ENCODE data around the gene SYNPR.

DNA sequence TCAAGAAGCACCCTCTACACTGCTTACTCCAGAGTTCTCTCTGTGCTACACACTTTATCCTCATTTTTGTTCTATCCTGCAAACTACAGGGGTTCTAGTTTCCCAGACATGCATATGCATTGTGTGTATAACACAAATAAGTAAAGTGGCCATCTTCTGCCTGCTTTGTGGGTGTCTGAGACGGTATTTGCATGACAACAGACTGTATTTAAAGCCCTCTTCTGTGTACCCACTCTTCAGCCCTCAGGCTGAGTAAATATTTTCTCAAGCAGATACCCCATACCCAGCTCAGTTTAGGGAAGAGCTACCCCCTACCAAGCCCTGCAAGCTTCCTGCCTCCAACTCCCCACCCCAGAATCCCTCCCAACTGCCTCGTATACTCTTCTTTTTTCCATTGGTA is 31.7 kb downstream of the SYNPR start:
- TF ChIP-seq, protein P1, sequence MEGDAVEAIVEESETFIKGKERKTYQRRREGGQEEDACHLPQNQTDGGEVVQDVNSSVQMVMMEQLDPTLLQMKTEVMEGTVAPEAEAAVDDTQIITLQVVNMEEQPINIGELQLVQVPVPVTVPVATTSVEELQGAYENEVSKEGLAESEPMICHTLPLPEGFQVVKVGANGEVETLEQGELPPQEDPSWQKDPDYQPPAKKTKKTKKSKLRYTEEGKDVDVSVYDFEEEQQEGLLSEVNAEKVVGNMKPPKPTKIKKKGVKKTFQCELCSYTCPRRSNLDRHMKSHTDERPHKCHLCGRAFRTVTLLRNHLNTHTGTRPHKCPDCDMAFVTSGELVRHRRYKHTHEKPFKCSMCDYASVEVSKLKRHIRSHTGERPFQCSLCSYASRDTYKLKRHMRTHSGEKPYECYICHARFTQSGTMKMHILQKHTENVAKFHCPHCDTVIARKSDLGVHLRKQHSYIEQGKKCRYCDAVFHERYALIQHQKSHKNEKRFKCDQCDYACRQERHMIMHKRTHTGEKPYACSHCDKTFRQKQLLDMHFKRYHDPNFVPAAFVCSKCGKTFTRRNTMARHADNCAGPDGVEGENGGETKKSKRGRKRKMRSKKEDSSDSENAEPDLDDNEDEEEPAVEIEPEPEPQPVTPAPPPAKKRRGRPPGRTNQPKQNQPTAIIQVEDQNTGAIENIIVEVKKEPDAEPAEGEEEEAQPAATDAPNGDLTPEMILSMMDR (IDR thresholded peaks at IDR 0.05): no peak
- TF ChIP-seq POLR2A (IDR thresholded peaks at IDR 0.05): no peak
- no peak for TF ChIP-seq EP300 (IDR thresholded peaks at IDR 0.05)
- no peak for TF ChIP-seq POLR2AphosphoS5 (IDR thresholded peaks at IDR 0.05)
